ENCODE measurements around the gene WDSUB1. TPM values are rescaled to one million over a fixed set of nuclear protein-coding genes. Genes with fewer than 3 reads are reported as not detected.

WDSUB1 gene
- total RNA-seq, 3 donors from 2014 or later (not counting 1 experiment from before 2014, with no cell fraction given): 13.7 to 21.2 (median 14.9) TPM

GRCh38 chr2:159200498-159200897, 86.0 kb downstream of the WDSUB1 start:
- peaks cover 51% of the 10 kb centered on the region for H3K4me1 ChIP-seq (ENCODE audit: control insufficient read depth, insufficient read depth, low read length)
- peaks cover 47 to 53% of the 10 kb centered on the region in 2 donors for H3K4me1 Mint-ChIP-seq
- no peaks in the 10 kb centered on the region for H3K36me3 ChIP-seq (ENCODE audit: control insufficient read depth, insufficient read depth, low read length)
- ATAC-seq: no peak
- no peaks in the 10 kb centered on the region for H3K9me3 ChIP-seq (ENCODE audit: control insufficient read depth, insufficient read depth, low read length)
- WGBS (ENCODE audit: insufficient coverage): 100% methylated on average over 1 of the region's 1 CpG
- H3K27me3 ChIP-seq (ENCODE audit: control insufficient read depth, insufficient read depth, low read length): no peaks in the 10 kb centered on the region
- no peaks in the 10 kb centered on the region for H3K36me3 Mint-ChIP-seq
- DNase-seq: no peak
- H3K9me3 Mint-ChIP-seq: no peaks in the 10 kb centered on the region
- no peak overlapping the region for H3K27ac ChIP-seq (ENCODE audit: low read length)
- no peak for TF ChIP-seq CTCF (IDR thresholded peaks at IDR 0.05)
- H3K4me3 ChIP-seq (ENCODE audit: low read length): no peak overlapping the region
- peak overlapping the region; percentile 41 to 91 for H3K27ac Mint-ChIP-seq
- intact Hi-C loops (cut with micrococcal nuclease): no loop called here
- no peaks in the 10 kb centered on the region for H3K27me3 Mint-ChIP-seq (ENCODE audit: low read depth in 2 of 2)
- no peak overlapping the region for H3K4me3 Mint-ChIP-seq

GRCh38 chr2:159199761-159200465, 86.6 kb downstream of the WDSUB1 start:
- H3K36me3 Mint-ChIP-seq: no peaks in the 10 kb centered on the region
- peak overlapping the region; percentile 31 to 91 for H3K27ac Mint-ChIP-seq
- ATAC-seq (no peak), DNase-seq (no peak)
- intact Hi-C loops (cut with micrococcal nuclease): no loop called here
- H3K4me1 Mint-ChIP-seq: peaks cover 45 to 48% of the 10 kb centered on the region in 2 donors
- Histone ChIP-seq H3K9me3 (ENCODE audit: control insufficient read depth, insufficient read depth, low read length) (no peaks in the 10 kb centered on the region), H3K27ac (ENCODE audit: low read length) (no peak overlapping the region), H3K4me3 (ENCODE audit: low read length) (no peak overlapping the region), H3K4me1 (ENCODE audit: control insufficient read depth, insufficient read depth, low read length) (peaks cover 51% of the 10 kb centered on the region), H3K27me3 (ENCODE audit: control insufficient read depth, insufficient read depth, low read length) (no peaks in the 10 kb centered on the region), H3K36me3 (ENCODE audit: control insufficient read depth, insufficient read depth, low read length) (no peaks in the 10 kb centered on the region)
- no peak for TF ChIP-seq CTCF (IDR thresholded peaks at IDR 0.05)
- no peaks in the 10 kb centered on the region for H3K27me3 Mint-ChIP-seq (ENCODE audit: low read depth in 2 of 2)
- WGBS (ENCODE audit: insufficient coverage): 96% methylated on average over 4 of the region's 4 CpGs
- H3K9me3 Mint-ChIP-seq: no peaks in the 10 kb centered on the region
- no peak overlapping the region for H3K4me3 Mint-ChIP-seq

DNA sequence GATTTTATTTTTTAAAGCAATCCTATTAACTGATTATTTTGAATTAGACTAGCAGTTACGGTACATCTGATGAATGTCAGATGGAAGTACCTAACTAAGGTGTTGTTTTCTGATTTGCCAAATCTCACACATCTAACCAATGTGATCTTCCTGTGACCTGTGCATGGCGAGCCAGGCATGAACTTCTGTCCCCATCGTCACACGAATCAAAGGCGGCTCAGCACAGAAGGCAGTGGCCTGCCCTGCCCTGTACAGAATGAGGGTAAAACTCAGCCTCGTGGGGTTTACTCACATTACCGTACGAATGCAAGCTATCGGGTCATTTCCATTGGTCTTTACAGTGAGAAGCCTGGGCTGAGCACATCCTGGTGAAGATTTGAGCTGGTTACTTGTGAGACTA, 87.3 kb downstream of the WDSUB1 start:
- no peaks in the 10 kb centered on the region for H3K36me3 Mint-ChIP-seq
- Histone ChIP-seq H3K4me1 (ENCODE audit: control insufficient read depth, insufficient read depth, low read length) (peaks cover 51% of the 10 kb centered on the region), H3K36me3 (ENCODE audit: control insufficient read depth, insufficient read depth, low read length) (no peaks in the 10 kb centered on the region), H3K27me3 (ENCODE audit: control insufficient read depth, insufficient read depth, low read length) (no peaks in the 10 kb centered on the region), H3K4me3 (ENCODE audit: low read length) (no peak overlapping the region), H3K27ac (ENCODE audit: low read length) (no peak overlapping the region), H3K9me3 (ENCODE audit: control insufficient read depth, insufficient read depth, low read length) (no peaks in the 10 kb centered on the region)
- H3K4me1 Mint-ChIP-seq: peaks cover 45 to 48% of the 10 kb centered on the region in 2 donors
- ATAC-seq (peak; percentile 49 to 68 (median 52)), DNase-seq (peak in 1 of 2 donors; percentile 20)
- TF ChIP-seq CTCF (IDR thresholded peaks at IDR 0.05): no peak
- peak overlapping the region; percentile 9 for H3K4me3 Mint-ChIP-seq
- intact Hi-C loops (cut with micrococcal nuclease): no loop called here
- no peaks in the 10 kb centered on the region for H3K27me3 Mint-ChIP-seq (ENCODE audit: low read depth in 2 of 2)
- 46% methylated on average over 8 of the region's 9 CpGs for WGBS (ENCODE audit: insufficient coverage)
- H3K9me3 Mint-ChIP-seq: no peaks in the 10 kb centered on the region
- peak overlapping the region; percentile 31 to 91 for H3K27ac Mint-ChIP-seq

Measured in natural killer cell (primary cell).